H1 (cell line): ENCODE data around the gene ANAPC2. TPM values are rescaled to one million over a fixed set of nuclear protein-coding genes. Genes with fewer than 3 reads are reported as not detected.

Source experiments
- CTCF ChIA-PET: fragments of 300-600 bp; sonication (Branson Sonifier 250); formaldehyde crosslinking; loops from one replicate; lab custom pipeline; 2021; ENCODE audit not compliant: partially characterized antibody; lab: Charles Lee
- POLR2A ChIA-PET: fragments of 300-600 bp; sonication (Branson Sonifier 250); formaldehyde crosslinking; loops from one replicate; lab custom pipeline; 2021; ENCODE audit warnings: inconsistent platforms; ENCODE audit not compliant: partially characterized antibody; lab: Charles Lee
- DNase-seq, 2 experiments: peaks; one replicate each; pipeline versions ENCODE4 v3.0.0 to v3.0.0-alpha.2; 2010 to 2022; ENCODE audit warnings: low spot score in 2 of 2, low read depth in 1 of 2, mixed read lengths in 1 of 2
- FAIRE-seq: peaks from 2 replicates; lab custom pipeline; 2011; peaks lifted over from hg19 to GRCh38; lab: Jason Lieb, UNC
- H2AFZ ChIP-seq: 2 replicates; pipeline ENCODE4 v1.8.1; 2012; ENCODE audit warnings: low read length, inconsistent platforms
- H2AK5ac ChIP-seq: 2 replicates; pipeline ENCODE4 v1.6.1; 2013; ENCODE audit warnings: low read depth, low read length
- H2BK120ac ChIP-seq: replicated peaks from 2 replicates; pipeline ENCODE3; 2013; ENCODE audit warnings: low read depth, low read length, inconsistent platforms
- H2BK12ac ChIP-seq: 2 replicates; pipeline ENCODE4 v1.6.1; 2013; ENCODE audit warnings: low read depth, low read length
- H2BK15ac ChIP-seq: 2 replicates; pipeline ENCODE4 v1.6.1; 2013; ENCODE audit warnings: low read length
- H2BK20ac ChIP-seq: 2 replicates; pipeline ENCODE4 v1.6.1; 2013; ENCODE audit warnings: low read length
- H2BK5ac ChIP-seq: 2 replicates; pipeline ENCODE4 v1.6.1; 2013; ENCODE audit warnings: low read depth, low read length
- H3K14ac ChIP-seq: 2 replicates; pipeline ENCODE4 v1.6.1; 2013; ENCODE audit warnings: inconsistent platforms; ENCODE audit not compliant: insufficient read length
- H3K18ac ChIP-seq: 2 replicates; pipeline ENCODE4 v1.6.1; 2013; ENCODE audit warnings: low read length; ENCODE audit errors: extremely low read depth
- H3K23ac ChIP-seq: 2 replicates; pipeline ENCODE4 v1.6.1; 2013; ENCODE audit warnings: inconsistent platforms; ENCODE audit not compliant: insufficient read length
- H3K23me2 ChIP-seq: 2 replicates; pipeline ENCODE4 v1.6.1; 2013; ENCODE audit warnings: low read depth, low read length
- H3K27ac ChIP-seq: 2 replicates; pipeline ENCODE4 v1.6.1; 2011; ENCODE audit warnings: low read depth, low read length, inconsistent platforms
- H3K27me3 ChIP-seq, 4 experiments: replicated peaks in 1 of 4; 1 replicate in 1 of 4; 2 replicates in 3 of 4; pipeline versions ENCODE4 v1.6.1 to v1.8.1; 2011 to 2013; ENCODE audit warnings: low read length in 3 of 4, mild to moderate bottlenecking in 3 of 4, inconsistent platforms in 2 of 4, mixed read lengths in 2 of 4, moderate library complexity in 1 of 4; ENCODE audit not compliant: control insufficient read depth in 3 of 4, insufficient read depth in 3 of 4; ENCODE audit errors: extremely low read depth in 1 of 4
- H3K36me3 ChIP-seq, 4 experiments: 2 replicates each; pipeline versions ENCODE4 v1.6.1 to v1.8.1; 2011 to 2013; ENCODE audit warnings: mild to moderate bottlenecking in 4 of 4, low read length in 3 of 4, moderate library complexity in 2 of 4, control low read depth in 1 of 4, inconsistent platforms in 1 of 4; ENCODE audit not compliant: insufficient read depth in 4 of 4, control insufficient read depth in 2 of 4
- H3K4ac ChIP-seq: replicated peaks from 2 replicates; pipeline ENCODE3; 2013; ENCODE audit warnings: low read length, low read depth, mixed read lengths, inconsistent platforms; ENCODE audit not compliant: insufficient read length
- H3K4me1 ChIP-seq, 4 experiments: replicated peaks in 1 of 4; 1 replicate in 1 of 4; 2 replicates in 3 of 4; pipeline versions ENCODE4 v1.6.1 to v1.8.1; 2011 to 2013; ENCODE audit warnings: low read length in 3 of 4, inconsistent platforms in 2 of 4, mixed read lengths in 1 of 4; ENCODE audit not compliant: insufficient read depth in 4 of 4, control insufficient read depth in 3 of 4
- H3K4me2 ChIP-seq, 2 experiments: 2 replicates each; pipeline versions ENCODE4 v1.6.1 to v1.8.1; 2011 to 2013; ENCODE audit warnings: low read depth in 2 of 2, low read length in 2 of 2, control low read depth in 1 of 2, inconsistent platforms in 1 of 2, mild to moderate bottlenecking in 1 of 2; ENCODE audit not compliant: insufficient read depth in 1 of 2
- H3K4me3 ChIP-seq, 4 experiments: fragments of 200-600, 300-600 bp in 1 of 4; sonication (generic), shearing (Covaris generic), sonication (Bioruptor Twin) in 1 of 4; 2 replicates each; pipeline versions ENCODE4 v1.5.1 to v1.8.1; 2011 to 2016; ENCODE audit warnings: low read length in 4 of 4, low read depth in 3 of 4, control low read depth in 2 of 4, inconsistent platforms in 2 of 4, mild to moderate bottlenecking in 2 of 4, mixed read lengths in 1 of 4, moderate library complexity in 1 of 4; ENCODE audit not compliant: insufficient read depth in 2 of 4; ENCODE audit errors: extremely low read depth in 1 of 4
- H3K56ac ChIP-seq: replicated peaks from 2 replicates; pipeline ENCODE3; 2013; ENCODE audit warnings: low read depth, mild to moderate bottlenecking, mixed read lengths, low read length, inconsistent platforms; ENCODE audit not compliant: insufficient read length
- H3K79me1 ChIP-seq: 2 replicates; pipeline ENCODE4 v1.6.1; 2013; ENCODE audit warnings: low read depth, low read length, control low read depth
- H3K79me2 ChIP-seq, 2 experiments: 2 replicates each; pipeline versions ENCODE4 v1.6.1 to v1.8.1; 2012 to 2013; ENCODE audit warnings: low read length in 2 of 2, mild to moderate bottlenecking in 2 of 2, inconsistent platforms in 1 of 2; ENCODE audit not compliant: insufficient read depth in 2 of 2, control insufficient read depth in 1 of 2
- H3K9ac ChIP-seq, 4 experiments: replicated peaks in 1 of 4; 1 replicate in 1 of 4; 2 replicates in 3 of 4; pipeline versions ENCODE4 v1.6.1 to v1.8.1; 2011 to 2013; ENCODE audit warnings: low read depth in 3 of 4, low read length in 3 of 4, control low read depth in 2 of 4, mild to moderate bottlenecking in 2 of 4, moderate library complexity in 2 of 4, inconsistent platforms in 1 of 4; ENCODE audit errors: extremely low read depth in 1 of 4
- H3K9me3 ChIP-seq, 2 experiments: 2 replicates each; pipeline versions ENCODE4 v1.6.1 to v1.8.1; 2012 to 2013; ENCODE audit warnings: mild to moderate bottlenecking in 2 of 2, moderate library complexity in 2 of 2, control low read depth in 1 of 2, inconsistent platforms in 1 of 2, low read depth in 1 of 2, low read length in 1 of 2, mixed read lengths in 1 of 2; ENCODE audit not compliant: insufficient read depth in 2 of 2
- H4K20me1 ChIP-seq, 2 experiments: replicated peaks in 1 of 2; 2 replicates each; pipeline versions ENCODE3 to v1.8.1; 2011 to 2013; ENCODE audit warnings: inconsistent platforms in 2 of 2, low read length in 2 of 2, mild to moderate bottlenecking in 1 of 2; ENCODE audit not compliant: insufficient read depth in 2 of 2, control insufficient read depth in 1 of 2
- H4K5ac ChIP-seq: 2 replicates; pipeline ENCODE4 v1.6.1; 2013; ENCODE audit warnings: low read length, low read depth, mixed read lengths, inconsistent platforms; ENCODE audit not compliant: insufficient read length
- H4K8ac ChIP-seq: 2 replicates; pipeline ENCODE4 v1.8.0; 2013; ENCODE audit warnings: mild to moderate bottlenecking, moderate library complexity, low read length, inconsistent platforms; ENCODE audit not compliant: insufficient read depth; ENCODE audit errors: extremely low read depth
- H4K91ac ChIP-seq: replicated peaks from 2 replicates; pipeline ENCODE3; 2013; ENCODE audit warnings: low read length, mixed read lengths, inconsistent platforms; ENCODE audit not compliant: insufficient read length
- MAX ChIP-seq: IDR thresholded peaks from 2 replicates; pipeline ENCODE4 v1.6.1; 2012; ENCODE audit warnings: inconsistent platforms
- RAD21 ChIP-seq, 2 experiments: IDR thresholded peaks in 1 of 2; conservative IDR thresholded peaks in 1 of 2; 2 replicates each; pipeline ENCODE4 v1.6.1; 2011; ENCODE audit warnings: low read depth in 2 of 2, low read length in 2 of 2, improper control_type of control experiment in 1 of 2, inconsistent platforms in 1 of 2, mild to moderate bottlenecking in 1 of 2, moderate library complexity in 1 of 2
- WGBS, 2 experiments: shearing (Covaris generic) in 1 of 2; methylation state at CpG; one replicate each; pipeline versions ENCODE4 v1.1.6 to v1.1.7; 2013 to 2015; ENCODE audit warnings: low lambda C conversion rate in 2 of 2, mixed read lengths in 2 of 2, inconsistent platforms in 1 of 2, low coverage in 1 of 2, missing lambda C conversion rate in 1 of 2; ENCODE audit not compliant: insufficient replicate concordance in 2 of 2, insufficient coverage in 1 of 2, insufficient read length in 1 of 2; ENCODE audit errors: extremely low coverage in 1 of 2, missing lambda C conversion rate in 1 of 2; 5-methylcytosine and 5-hydroxymethylcytosine counted together
- polyA plus RNA-seq, 7 experiments: library from polyadenylated mRNA; depleted of rRNA in 3 of 7; stranded (reverse) in 5 of 7; unstranded in 2 of 7; fragments of >200 nt in 5 of 7; fragments of 200-250 nt in 2 of 7; gene quantifications; 1 replicate in 5 of 7; 2 replicates in 1 of 7; 4 replicates in 1 of 7; pipeline versions ENCODE4 v1.2.1 to v1.2.3, GENCODE V29; 2011 to 2013; ENCODE audit warnings: missing spikeins in 2 of 7, mixed read lengths in 2 of 7
- total RNA-seq: library from RNA; stranded (reverse); fragmentation: NEBNext Ultra II Directional; extraction: Animal tissue kit (Norgen Biotek cat#: 25700); gene quantifications from 2 replicates; pipeline ENCODE4 v1.2.1, GENCODE V29; 2021

Gene ANAPC2
- total and polyA plus RNA-seq, 2 of the 8 experiments (the other 6 are each of a cell fraction or from before 2014, with no cell fraction given) = 30.2 to 37.7 TPM

- H3K9ac ChIP-seq = no peak overlapping the region
- H3K23ac ChIP-seq = no peak overlapping the region
- WGBS, 2 experiments = 32% methylated on average over 17 of the region's 44 CpGs; no CpG with 5 or more reads in 1 of the 2 experiments
- TF ChIP-seq MAX = no peak
- TF ChIP-seq RAD21 (IDR thresholded peaks at IDR 0.05 in 1 of 2, conservative IDR thresholded peaks at IDR 0.05 in 1 of 2; ENCODE audit: low read depth in 2 of 2, low read length in 2 of 2) = no peak
- H2BK12ac ChIP-seq = no peak overlapping the region
- H3K79me1 ChIP-seq = no peaks in the 10 kb centered on the region; the same call in 1 of the 2 replicates
- POLR2A ChIA-PET = interaction anchor here (1.0 to 3.0 kb wide), 3 partner anchors 8 to 43 kb away, joined by 3 to 14 read pairs (median 5); no protein-coding TSS in a partner anchor
- no peak overlapping the region for H3K4ac ChIP-seq
- no peak overlapping the region for H2BK120ac ChIP-seq
- H3K14ac ChIP-seq = no peak overlapping the region
- H4K5ac ChIP-seq = no peak overlapping the region
- peaks cover 15% of the 10 kb centered on the region; the same call in 1 of the 2 replicates for H3K23me2 ChIP-seq
- H4K20me1 ChIP-seq = peaks cover 0 to 13% of the 10 kb centered on the region in 2 experiments
- H3K36me3 ChIP-seq = no peaks in the 10 kb centered on the region; a peak in 1 of 8 replicates
- no peak overlapping the region for H2BK15ac ChIP-seq
- no peak overlapping the region for H3K18ac ChIP-seq
- H2BK20ac ChIP-seq = no peak overlapping the region
- peaks cover 0 to 23% (median 15%) of the 10 kb centered on the region in 4 experiments; a peak in 6 of 7 replicates for H3K4me1 ChIP-seq
- H3K27ac ChIP-seq = no peak overlapping the region
- no peak overlapping the region for H2AFZ ChIP-seq
- H2AK5ac ChIP-seq = no peak overlapping the region
- no peak for FAIRE-seq
- no peak overlapping the region for H2BK5ac ChIP-seq
- peak overlapping the region in 1 of 4 experiments; percentile 65; a peak in 2 of 8 replicates for H3K4me3 ChIP-seq
- peak overlapping the region; percentile 68 to 96; a peak in 3 of 4 replicates for H3K4me2 ChIP-seq
- peaks cover 54 to 99% (median 85%) of the 10 kb centered on the region in 4 experiments for H3K27me3 ChIP-seq
- H3K79me2 ChIP-seq = no peaks in the 10 kb centered on the region
- CTCF ChIA-PET = interaction anchor here (1.0 kb wide), 1 partner anchor 104 kb away, joined by 4 read pairs; no protein-coding TSS in a partner anchor
- no peak overlapping the region for H3K56ac ChIP-seq
- DNase-seq = no peak
- H4K91ac ChIP-seq = no peak overlapping the region
- H3K9me3 ChIP-seq = no peaks in the 10 kb centered on the region
- no peak overlapping the region for H4K8ac ChIP-seq
Observed at GRCh38 chr9:137167277-137167746, 21.0 kb downstream of the ANAPC2 start.
